GM18511 (cell line): ENCODE data around the gene AGAP6.
"Not testable (repeated sequence)": the region's sequence is repeated elsewhere in the genome, so short reads cannot be mapped to it uniquely, and the experiment has no call there.

Experiments used
- ATAC-seq: cut with Tn5 transposase; IDR thresholded peaks from one replicate; pipeline ENCODE4 v1.9.1; 2021; ENCODE audit warnings: mild to moderate bottlenecking, moderate library complexity; ENCODE audit not compliant: unreplicated experiment

AGAP6 gene

GRCh38 chr10:50024716-50025383, 36.6 kb downstream of the AGAP6 start:
- not testable (repeated sequence) for ATAC-seq

DNA sequence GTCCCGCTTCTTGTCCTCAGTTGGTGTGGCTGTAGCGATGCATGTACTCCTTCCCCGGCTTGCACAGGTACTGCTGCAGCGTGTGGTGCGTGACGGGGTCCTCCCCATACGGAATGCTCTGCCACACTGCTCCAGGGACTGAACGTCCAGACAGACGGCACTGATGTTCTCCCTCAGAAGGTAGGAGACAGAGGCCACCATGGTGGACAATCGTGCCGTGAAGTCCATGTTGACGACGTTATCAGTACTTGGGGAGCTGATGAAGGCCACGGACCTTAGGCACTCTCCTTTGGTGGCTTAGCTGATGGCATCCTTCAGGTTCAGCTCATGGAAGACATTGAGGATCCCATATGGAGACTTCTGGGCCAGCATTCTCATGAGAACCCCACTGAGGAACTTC, 37.4 kb downstream of the AGAP6 start:
- ATAC-seq: no peak

DNA sequence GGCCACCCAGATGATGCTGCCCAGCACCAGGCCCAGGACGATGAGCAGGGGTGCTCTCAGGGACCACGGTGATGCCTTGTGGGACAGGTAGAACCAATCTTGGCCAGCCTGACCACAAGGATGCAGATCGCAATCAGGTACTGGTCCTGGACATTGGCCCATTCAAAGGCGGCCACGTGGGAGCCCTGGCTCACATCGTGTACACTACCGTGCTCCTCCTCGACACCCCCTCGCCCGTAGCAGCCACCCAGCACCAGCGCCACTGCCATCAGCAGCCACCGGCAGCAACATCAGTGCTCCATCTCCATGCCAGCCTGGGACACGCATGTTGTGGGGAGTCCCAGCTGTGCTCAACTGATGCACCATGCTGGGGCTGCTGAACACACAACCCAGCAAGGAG, 39.0 kb downstream of the AGAP6 start:
- no peak for ATAC-seq

GRCh38 chr10:50033481-50033880, 45.3 kb downstream of the AGAP6 start:
- no peak for ATAC-seq

- ATAC-seq: not testable (repeated sequence)
These were observed 47.1 kb downstream of the AGAP6 start for GRCh38 chr10:50035337-50035736.

DNA sequence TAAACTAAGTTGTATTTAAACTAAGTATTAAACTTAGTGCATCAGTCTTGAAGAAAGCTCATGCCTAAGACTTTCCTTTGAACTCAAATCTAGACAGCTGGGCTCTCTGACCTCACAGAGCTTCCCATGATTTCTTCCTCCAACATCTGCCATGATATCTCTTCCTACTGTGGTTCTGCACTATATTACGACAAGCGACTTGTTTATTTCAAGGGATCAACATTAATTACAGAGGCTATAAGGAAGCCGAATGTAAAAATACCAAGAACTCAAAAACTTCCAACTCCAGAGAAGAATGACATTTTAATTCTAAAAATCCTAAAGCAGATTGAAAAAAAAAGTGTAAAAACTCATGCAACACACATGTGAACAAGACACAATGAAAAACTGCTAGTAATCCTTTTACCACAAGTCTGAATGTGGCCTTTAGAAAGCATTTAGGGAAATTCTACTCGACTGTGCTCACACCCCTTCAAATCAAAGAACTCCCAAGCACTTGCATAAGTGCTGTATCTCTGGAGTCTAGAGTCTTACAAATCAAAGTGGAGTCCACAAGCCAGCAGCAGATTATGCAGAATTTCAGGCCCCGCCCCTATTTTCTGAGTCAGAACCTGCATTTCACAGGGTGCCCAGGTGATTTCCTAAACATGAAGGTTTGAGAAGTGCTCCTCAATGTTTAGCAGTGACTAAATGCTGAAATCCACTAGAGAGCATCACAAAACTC, 56.9 kb downstream of the AGAP6 start:
- ATAC-seq: no peak

DNA sequence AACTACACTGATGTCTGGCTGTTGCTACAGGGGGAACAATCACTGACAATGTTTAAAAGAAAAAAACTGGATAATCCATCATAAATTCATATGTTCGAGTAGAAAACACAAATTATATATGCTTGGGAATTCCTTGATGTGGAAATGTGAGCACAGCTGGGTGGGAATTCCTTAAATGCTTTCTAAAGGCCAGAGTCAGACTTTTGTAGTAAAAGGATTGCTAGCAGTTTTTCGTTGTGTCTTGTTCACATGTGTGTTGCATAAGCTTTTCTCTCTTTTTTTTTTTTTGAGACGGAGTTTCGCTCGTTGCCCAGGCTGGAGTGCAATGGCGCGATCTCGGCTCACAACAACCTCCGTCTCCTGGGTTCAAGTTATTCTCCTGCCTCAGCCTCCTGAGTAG, 58.3 kb downstream of the AGAP6 start:
- ATAC-seq: not testable (repeated sequence)

- not testable (repeated sequence) for ATAC-seq
These were observed 59.4 kb downstream of the AGAP6 start for GRCh38 chr10:50047594-50047993.

DNA sequence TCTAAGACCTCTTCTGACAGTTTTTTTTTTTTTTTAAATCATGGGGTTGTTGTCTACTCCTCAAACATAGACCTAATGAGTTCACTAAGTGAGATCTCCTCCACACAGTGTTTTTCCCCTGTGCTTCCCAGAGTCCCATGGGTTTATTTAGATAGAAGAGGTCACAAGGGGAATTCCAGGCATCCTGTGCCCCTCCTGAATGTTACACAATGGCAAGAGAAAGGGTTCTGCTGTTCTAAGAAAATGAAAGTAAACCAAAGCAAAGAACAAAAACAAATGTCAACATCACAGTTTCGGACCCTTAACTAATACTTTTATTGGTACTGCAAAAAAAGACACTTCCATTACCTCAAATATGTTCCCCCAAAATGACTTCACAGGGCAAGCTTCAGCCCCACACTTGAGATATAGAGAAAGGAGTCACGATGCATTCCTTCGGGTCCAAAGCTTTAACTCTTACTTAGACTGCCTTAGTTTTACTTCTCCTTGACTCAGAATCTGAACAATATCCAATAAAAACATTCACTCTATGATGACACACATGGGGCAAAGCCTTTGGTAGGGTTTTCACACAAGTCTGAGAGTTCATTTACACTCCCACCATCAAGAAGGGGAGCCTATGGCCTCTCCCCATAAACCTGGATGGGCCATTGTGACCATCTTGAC, 63.9 kb downstream of the AGAP6 start:
- ATAC-seq: peak; percentile 68

- ATAC-seq: peak; percentile 26
These were observed 64.7 kb downstream of the AGAP6 start for GRCh38 chr10:50052778-50053376.

GRCh38 chr10:50055494-50056292, 67.5 kb downstream of the AGAP6 start:
- not testable (repeated sequence) for ATAC-seq

GRCh38 chr10:50056654-50057053, 68.4 kb downstream of the AGAP6 start:
- ATAC-seq: not testable (repeated sequence)

DNA sequence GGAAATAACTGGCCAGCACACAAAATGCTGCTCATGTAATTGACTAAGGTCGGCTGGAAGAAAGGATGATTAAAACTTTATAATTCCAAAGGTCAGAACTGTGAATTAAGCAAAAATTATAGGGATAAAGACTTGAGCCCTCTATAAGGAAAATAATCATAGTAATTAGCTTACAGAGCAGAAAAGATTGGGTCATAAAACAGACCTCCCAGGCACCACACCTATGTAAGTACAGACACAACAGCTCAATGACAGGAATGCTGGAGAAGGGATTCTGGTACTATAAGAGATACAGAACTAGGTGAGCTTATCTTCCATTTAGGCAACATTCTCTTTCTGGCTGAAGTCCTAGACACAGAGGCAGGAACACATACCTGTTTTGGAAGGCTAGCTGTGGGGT, 70.5 kb downstream of the AGAP6 start:
- ATAC-seq: not testable (repeated sequence)

- ATAC-seq: not testable (repeated sequence)
These were observed 71.7 kb downstream of the AGAP6 start for GRCh38 chr10:50059946-50060345.
